Kidney epithelial cell (primary cell): ENCODE results near the gene PCDHGA5. TPM values are rescaled to one million over a fixed set of nuclear protein-coding genes. Genes with fewer than 3 reads are reported as not detected.
"Not testable (repeated sequence)": the region's sequence is repeated elsewhere in the genome, so short reads cannot be mapped to it uniquely, and the experiment has no call there.

Experiments
- DNase-seq: peaks from one replicate; pipeline ENCODE4 v3.0.0-alpha.2; 2010; ENCODE audit warnings: low read depth
- H3K27me3 ChIP-seq: 2 replicates; pipeline ENCODE4 v1.6.0; 2011; ENCODE audit warnings: low read length; ENCODE audit not compliant: control insufficient read depth, insufficient read depth
- H3K36me3 ChIP-seq: 2 replicates; pipeline ENCODE4 v1.5.1; 2011; ENCODE audit warnings: low read length; ENCODE audit not compliant: control insufficient read depth, insufficient read depth
- H3K4me3 ChIP-seq: 2 replicates; pipeline ENCODE4 v1.5.1; 2011; ENCODE audit warnings: low read depth, mild to moderate bottlenecking, control low read depth, low read length
- total RNA-seq: library from RNA; depleted of rRNA; stranded (reverse); fragments of >200 nt; gene quantifications from 2 replicates; pipeline ENCODE4 v1.2.3, GENCODE V29; 2015
- TF ChIP-seq, protein P1 (sequence below): IDR thresholded peaks from 2 replicates; pipeline ENCODE4 v1.5.1; 2011; ENCODE audit warnings: mild to moderate bottlenecking, moderate library complexity, low read length, control low read depth, inconsistent platforms; ENCODE audit not compliant: insufficient read depth, poor library complexity, severe bottlenecking

The PCDHGA5 gene
- total RNA-seq, 1 donor from 2014 or later = 0.58 TPM

DNA sequence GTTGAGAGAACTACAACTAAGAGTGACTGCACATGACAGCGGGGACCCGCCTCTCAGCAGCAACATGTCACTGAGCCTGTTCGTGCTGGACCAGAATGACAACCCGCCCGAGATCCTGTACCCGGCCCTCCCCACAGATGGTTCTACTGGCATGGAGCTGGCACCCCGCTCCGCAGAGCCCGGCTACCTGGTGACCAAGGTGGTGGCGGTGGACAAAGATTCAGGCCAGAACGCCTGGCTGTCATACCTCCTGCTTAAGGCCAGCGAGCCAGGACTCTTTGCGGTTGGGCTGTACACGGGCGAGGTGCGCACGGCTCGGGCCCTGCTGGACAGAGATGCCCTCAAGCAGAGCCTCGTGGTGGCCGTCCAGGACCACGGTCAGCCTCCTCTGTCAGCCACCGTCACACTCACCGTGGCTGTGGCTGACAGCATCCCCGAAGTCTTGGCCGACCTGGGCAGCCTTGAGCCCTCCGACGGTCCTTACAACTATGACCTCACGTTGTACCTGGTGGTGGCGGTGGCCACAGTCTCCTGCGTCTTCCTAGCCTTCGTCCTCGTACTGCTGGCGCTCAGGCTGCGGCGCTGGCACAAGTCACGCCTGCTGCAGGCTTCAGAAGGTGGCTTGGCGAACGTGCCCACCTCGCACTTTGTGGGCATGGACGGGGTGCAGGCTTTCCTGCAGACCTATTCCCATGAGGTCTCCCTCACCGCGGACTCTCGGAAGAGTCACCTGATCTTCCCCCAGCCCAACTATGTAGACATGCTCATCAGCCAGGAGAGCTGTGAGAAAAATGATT is 20.7 kb downstream of the PCDHGA5 start:
- H3K4me3 ChIP-seq = no peak overlapping the region
- no peak for DNase-seq
- H3K27me3 ChIP-seq = peaks cover 16% of the 10 kb centered on the region
- TF ChIP-seq, protein P1, sequence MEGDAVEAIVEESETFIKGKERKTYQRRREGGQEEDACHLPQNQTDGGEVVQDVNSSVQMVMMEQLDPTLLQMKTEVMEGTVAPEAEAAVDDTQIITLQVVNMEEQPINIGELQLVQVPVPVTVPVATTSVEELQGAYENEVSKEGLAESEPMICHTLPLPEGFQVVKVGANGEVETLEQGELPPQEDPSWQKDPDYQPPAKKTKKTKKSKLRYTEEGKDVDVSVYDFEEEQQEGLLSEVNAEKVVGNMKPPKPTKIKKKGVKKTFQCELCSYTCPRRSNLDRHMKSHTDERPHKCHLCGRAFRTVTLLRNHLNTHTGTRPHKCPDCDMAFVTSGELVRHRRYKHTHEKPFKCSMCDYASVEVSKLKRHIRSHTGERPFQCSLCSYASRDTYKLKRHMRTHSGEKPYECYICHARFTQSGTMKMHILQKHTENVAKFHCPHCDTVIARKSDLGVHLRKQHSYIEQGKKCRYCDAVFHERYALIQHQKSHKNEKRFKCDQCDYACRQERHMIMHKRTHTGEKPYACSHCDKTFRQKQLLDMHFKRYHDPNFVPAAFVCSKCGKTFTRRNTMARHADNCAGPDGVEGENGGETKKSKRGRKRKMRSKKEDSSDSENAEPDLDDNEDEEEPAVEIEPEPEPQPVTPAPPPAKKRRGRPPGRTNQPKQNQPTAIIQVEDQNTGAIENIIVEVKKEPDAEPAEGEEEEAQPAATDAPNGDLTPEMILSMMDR = no peak
- H3K36me3 ChIP-seq = no peaks in the 10 kb centered on the region

DNA sequence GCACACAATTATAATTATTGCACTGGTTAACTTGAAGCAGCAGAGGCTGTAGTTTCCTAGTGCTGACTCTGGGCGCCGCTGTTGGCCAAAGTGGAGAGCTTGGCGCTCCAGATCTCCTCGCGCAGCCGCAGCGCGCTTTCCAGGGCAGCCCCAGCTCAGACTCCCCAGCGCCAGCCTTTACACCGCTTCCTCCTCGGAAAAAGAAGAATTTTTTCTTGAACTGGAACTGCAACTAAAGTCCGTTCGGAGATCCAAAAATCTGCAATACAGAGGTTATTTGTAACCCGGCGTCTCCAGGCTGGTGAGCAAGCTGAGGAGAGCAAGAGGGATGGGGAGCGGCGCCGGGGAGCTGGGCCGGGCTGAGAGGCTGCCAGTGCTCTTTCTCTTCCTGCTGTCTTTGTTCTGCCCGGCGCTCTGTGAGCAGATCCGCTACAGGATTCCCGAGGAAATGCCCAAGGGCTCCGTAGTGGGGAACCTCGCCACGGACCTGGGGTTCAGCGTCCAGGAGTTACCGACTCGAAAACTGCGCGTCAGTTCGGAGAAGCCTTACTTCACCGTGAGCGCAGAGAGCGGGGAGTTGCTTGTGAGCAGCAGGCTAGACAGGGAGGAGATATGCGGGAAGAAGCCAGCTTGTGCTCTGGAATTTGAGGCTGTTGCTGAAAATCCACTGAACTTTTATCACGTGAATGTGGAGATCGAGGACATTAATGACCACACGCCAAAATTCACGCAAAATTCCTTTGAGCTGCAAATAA is 23.8 kb downstream of the PCDHGA5 start, which contains the start of gene PCDHGB4:
TSS of gene PCDHGB4 (plus strand) at position 142 of the 755 bp plus-strand sequence. CDS start at position 329, 187 bp downstream.
- TF ChIP-seq, protein P1 = peak; percentile 40
- H3K36me3 ChIP-seq, DNase-seq: not testable (repeated sequence)
- Histone ChIP-seq H3K27me3 (peaks cover 15% of the 10 kb centered on the region), H3K4me3 (peak within 1 kb of the TSS; percentile 21)

DNA sequence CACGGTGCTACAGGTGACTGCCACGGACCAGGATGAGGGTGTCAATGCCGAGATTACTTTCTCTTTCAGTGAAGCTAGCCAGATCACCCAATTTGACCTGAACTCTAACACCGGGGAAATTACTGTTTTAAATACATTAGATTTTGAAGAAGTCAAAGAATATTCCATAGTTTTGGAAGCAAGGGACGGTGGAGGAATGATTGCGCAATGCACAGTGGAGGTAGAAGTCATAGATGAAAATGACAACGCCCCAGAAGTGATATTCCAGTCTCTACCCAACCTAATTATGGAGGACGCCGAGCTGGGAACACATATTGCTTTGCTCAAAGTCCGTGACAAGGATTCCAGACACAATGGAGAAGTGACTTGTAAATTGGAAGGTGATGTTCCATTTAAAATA is 24.7 kb downstream of the PCDHGA5 start:
- Histone ChIP-seq H3K36me3 (no peaks in the 10 kb centered on the region), H3K27me3 (peaks cover 15% of the 10 kb centered on the region), H3K4me3 (no peak overlapping the region)
- TF ChIP-seq, protein P1 = no peak
- no peak for DNase-seq

DNA sequence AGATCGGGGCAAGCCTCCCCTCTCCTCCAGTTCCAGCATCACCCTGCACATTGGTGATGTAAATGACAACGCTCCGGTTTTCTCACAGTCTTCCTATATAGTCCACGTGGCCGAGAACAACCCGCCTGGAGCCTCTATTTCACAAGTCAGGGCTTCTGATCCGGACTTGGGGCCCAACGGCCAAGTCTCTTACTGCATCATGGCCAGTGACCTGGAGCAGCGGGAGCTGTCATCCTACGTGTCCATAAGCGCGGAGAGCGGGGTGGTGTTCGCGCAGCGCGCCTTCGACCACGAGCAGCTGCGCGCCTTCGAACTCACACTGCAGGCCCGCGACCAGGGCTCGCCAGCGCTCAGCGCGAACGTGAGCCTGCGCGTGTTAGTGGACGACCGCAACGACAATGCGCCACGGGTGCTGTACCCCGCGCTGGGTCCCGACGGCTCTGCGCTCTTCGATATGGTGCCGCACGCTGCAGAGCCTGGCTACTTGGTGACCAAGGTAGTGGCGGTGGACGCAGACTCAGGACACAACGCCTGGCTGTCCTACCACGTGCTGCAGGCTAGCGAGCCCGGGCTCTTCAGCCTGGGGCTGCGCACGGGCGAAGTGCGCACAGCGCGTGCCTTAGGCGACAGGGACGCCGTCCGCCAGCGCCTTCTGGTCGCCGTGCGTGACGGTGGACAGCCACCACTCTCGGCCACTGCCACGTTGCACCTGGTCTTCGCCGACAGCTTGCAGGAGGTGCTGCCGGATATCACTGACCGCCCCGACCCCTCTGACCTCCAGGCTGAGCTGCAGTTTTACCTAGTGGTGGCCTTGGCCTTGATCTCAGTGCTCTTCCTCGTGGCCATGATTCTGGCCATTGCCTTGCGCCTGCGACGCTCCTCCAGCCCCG is 25.4 kb downstream of the PCDHGA5 start:
- Histone ChIP-seq H3K4me3 (no peak overlapping the region), H3K36me3 (no peaks in the 10 kb centered on the region), H3K27me3 (peaks cover 15% of the 10 kb centered on the region)
- no peak for DNase-seq
- TF ChIP-seq, protein P1 = no peak

DNA sequence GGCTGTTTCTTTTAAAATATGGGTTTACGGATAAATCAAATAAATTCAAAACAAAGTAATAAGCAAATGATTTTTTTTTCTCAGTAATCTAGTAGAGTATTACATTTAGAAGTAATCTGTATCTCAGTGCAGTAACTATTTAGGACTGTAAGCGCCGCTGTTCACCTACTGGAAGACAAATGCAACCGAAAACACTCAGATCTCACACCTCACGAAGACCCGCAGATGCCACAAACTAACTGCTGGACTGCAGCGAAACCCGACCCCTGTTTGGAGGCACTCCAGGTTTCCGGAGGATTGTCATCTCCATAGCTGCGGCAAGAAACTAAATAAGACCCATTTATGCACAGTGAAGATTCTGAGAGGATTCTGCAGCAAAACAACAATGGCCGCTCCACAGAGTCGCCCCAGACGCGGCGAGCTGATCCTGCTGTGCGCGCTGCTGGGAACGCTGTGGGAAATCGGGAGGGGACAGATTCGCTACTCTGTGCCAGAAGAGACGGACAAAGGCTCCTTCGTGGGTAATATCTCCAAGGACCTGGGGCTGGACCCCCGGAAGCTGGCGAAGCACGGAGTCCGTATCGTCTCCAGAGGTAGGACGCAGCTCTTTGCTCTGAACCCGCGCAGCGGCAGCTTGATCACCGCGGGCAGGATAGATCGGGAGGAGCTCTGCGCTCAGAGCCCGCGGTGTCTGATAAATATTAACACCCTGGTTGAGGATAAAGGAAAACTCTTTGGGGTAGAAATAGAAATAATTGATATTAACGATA is 28.7 kb downstream of the PCDHGA5 start, which contains the start of gene PCDHGA8:
TSS of gene PCDHGA8 (plus strand) at position 205 of the 770 bp plus-strand sequence. CDS start at position 386, 181 bp downstream.
- H3K4me3 ChIP-seq = no peak within 1 kb of the TSS
- peaks cover 14% of the 10 kb centered on the region for H3K27me3 ChIP-seq
- no peak for DNase-seq
- no peaks in the 10 kb centered on the region for H3K36me3 ChIP-seq
- TF ChIP-seq, protein P1 = no peak
